HepG2 (cell line): ENCODE measurements around the gene MS4A10.

ENCODE experiments used
- BRD4 ChIP-seq: sonication (generic); formaldehyde crosslinking; IDR thresholded peaks from 2 replicates; pipeline ENCODE4 v1.4.0; 2020; ENCODE audit warnings: missing genetic modification reagents
- CTCF ChIP-seq: sonication (generic); formaldehyde crosslinking; IDR thresholded peaks from 2 replicates; pipeline ENCODE4 v1.5.0; 2020; ENCODE audit warnings: mild to moderate bottlenecking, missing genetic modification reagents, moderate library complexity
- NFIC ChIP-seq: IDR thresholded peaks from 2 replicates; pipeline ENCODE4 v1.6.1; 2012; ENCODE audit warnings: mild to moderate bottlenecking, low read length, inconsistent platforms
- SMAD3 ChIP-seq: sonication (generic); formaldehyde crosslinking; IDR thresholded peaks from 2 replicates; pipeline ENCODE4 v1.4.0; 2020; ENCODE audit warnings: missing genetic modification reagents
- ZFP37 ChIP-seq: sonication (generic); formaldehyde crosslinking; IDR thresholded peaks from 2 replicates; pipeline ENCODE4 v1.4.0; 2020; ENCODE audit warnings: missing genetic modification reagents, borderline replicate concordance

DNA sequence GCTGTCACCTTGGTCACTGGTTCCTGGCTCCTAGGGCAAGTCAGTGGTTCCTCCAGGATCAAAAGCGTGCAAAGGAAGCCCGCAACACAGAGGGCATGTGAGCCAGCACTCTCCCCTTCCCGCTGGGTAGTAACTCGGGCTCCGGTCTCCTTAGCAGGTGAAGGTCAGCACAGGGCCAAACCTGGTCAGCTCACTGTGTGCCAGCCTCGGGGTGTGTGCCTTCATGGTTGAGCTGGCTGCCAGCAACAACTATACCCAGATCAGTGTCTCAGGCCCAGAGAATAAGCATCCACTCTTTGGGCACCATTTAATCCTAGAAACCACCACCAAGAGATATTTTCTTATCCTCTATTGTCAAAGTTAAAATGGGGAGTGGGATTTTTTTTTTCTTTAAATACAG, 40.7 kb downstream of the MS4A10 start:
- TF ChIP-seq CTCF (no peak), NFIC (no peak), BRD4 (CRISPR knock-in tag) (no peak), SMAD3 (CRISPR knock-in tag) (no peak), ZFP37 (no peak)
